GM18508 (cell line): ENCODE data around the gene MYH14.

Experiments used
- ATAC-seq: cut with Tn5 transposase; IDR thresholded peaks from one replicate; pipeline ENCODE4 v1.9.1; 2021; ENCODE audit warnings: moderate number of reproducible peaks; ENCODE audit not compliant: insufficient read depth, unreplicated experiment

MYH14 gene

DNA sequence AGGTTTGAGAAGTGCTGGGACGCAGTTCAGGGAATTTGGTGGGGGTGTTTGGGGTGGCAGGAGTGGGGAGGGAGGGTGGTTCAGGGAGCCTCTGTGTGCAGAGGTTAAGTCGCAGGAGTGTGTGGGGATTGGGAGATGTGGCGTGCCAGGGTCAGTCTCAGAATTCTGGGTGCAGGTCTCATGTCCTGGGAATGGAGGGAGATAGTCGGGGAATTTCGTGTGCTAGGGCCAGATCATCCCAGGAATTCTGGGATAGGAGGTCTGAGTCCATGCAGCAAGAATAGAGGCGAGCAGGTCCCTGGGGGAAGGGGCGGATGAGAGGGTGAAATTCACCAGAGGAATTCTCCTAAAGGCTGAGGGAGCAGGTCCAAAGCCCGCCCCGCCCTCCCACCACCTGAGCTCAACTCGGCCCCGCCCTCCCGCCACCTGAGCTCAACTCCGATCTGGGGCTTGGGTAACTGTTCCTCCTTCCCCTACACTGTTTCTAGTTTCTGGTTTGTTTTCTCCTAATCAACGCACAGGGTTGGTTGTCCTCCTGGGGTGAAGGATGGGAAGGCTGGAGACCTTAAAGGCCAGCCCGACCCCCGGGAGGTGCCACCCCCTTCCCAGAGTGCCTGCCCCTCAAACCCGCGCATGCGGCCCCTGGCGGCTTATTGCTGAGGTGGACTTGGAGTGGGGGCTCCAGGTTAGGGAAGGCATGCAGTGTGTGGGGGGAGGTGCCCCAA is 110.6 kb downstream of the MYH14 start:
- ATAC-seq = no peak

DNA sequence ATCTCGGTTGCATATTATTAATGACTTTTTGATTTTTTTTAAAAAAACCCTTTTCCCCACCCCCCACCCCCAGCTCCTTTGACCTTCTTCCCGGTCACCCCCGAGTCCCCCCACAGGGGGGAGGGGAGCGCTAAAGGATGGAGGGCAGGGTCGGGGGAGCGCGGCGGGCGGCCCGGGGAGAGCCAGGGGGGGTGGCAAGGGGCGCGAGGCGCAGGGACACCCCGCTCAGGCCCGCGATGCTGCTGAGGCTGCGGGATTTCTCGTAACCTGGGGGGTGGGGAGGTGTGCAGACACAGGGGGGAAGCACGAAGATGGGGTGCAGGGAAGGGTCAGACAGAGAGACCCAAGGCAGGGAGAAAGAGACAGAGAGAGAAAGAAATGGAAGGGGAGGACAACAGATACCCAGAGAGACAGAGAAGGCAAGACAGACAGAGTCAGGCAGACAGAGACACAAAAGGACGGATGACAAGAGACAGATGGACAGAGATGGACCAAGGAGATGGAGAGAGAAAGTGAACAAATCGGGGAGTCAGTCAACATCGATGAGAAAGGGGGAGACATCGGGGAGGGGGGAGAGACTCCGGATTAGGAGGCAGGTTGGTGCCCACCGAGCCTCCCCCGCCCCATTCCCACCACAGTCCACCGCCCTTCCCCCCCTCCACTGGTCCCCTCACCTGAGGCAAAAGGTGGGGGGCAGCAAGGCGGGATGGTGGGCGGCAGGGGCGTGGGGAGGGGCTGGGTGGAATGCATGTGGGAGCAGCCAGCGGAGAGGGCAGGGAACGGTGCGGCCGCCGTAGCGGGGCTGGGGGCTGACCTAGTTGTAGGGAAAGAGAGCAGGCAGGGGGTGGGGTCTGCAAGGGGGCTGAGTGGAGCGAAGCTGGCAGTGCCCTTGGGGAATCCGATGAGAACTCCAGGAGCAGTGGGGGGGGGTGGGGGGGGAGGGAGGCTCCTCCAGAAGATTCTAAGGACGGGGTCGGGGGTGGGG is 111.6 kb downstream of the MYH14 start:
- no peak for ATAC-seq

DNA sequence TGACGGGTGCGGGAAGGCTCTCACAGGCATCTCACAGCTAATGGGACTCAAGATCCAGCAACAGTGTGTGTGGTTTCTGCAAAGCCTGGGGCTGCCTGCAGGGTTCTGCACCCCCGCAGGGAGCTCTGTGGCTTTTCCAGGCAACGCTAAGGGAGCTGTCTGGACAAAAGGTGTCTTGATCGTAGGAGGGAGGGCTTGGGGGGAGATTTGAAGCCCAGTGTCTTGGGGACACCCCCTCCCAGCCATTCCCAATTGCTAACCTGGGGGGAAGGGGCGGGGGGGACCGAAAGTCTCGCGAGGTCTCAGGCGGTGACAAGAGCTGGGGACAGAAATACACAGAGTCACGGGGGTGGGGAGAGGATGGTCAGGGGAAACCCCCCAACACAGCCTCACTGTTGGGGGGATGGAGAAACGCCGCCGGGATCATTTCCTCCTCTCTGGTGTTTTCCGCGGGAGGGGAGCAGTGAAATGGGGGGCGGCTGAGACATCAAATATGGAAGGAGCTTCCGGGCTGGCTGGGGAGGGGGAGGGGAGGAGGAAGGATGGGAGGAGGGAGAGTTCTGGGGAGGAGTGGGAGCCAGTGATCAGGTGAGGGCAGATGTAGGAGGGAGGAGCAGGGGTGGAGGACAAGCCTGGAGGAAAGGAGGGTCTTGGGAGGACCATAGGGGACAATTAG is 112.5 kb downstream of the MYH14 start:
- no peak for ATAC-seq

DNA sequence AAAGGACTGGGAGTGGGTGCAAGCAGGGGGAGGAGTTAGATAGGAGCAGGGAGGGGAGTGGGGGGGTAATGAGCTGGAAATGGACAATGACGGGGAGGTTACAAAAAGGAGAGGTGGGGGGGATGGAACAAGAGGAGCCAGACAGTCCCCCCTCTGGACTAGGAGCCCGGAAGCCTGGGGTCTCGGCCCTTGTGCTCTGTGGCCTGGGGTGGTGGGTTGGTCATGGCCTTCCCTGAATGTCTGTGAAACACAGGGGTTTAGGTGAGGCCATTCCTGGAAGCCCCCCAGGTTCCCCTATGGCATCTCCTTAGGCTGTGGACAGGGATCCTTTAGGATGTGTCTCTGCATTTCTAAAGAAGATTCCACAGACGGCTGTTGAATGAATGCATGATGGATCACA is 113.7 kb downstream of the MYH14 start:
- no peak for ATAC-seq

DNA sequence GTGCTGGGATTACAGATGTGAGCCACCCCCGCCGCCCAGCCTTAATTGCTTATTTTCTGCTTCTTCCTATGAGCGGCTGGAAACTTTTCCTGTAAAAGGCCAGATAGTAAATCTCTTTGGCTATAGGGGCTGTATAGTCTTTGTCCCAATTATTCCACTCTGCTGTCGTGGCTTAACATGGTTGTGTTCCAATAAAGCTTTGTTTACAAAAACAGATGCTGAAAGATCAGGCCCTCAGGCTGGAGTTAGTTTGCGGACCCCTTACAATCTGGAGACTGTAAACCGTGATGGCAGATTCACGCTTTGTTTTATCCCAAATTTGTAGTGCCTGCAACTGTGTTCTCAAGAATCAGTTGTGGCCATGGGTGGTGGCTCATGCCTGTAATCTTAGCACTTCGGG is 115.0 kb downstream of the MYH14 start:
- no peak for ATAC-seq

- no peak for ATAC-seq
These were observed 115.7 kb downstream of the MYH14 start for GRCh38 chr19:50319156-50319555.

- ATAC-seq = no peak
These were observed 116.6 kb downstream of the MYH14 start for GRCh38 chr19:50320051-50320450.

DNA sequence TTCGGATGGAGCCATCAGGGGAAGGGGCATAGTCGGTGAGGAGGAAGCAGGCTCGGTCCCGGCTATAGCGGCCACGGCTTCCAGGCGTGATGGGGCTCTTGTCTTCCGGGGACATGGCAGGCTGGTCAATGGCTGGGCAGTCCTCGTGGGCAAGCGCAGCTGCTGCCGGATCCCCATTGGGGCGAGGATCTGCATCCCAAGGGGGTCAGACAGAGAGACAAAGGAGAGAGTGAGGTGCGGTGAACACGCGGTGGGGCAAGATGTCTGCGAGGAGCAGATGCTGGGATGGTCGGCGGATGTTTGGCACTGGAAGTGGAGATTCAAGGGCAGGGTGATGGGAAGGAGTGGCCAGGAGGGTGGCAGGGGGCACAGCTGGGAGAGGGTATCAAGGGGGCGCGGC is 117.2 kb downstream of the MYH14 start:
- no peak for ATAC-seq

- no peak for ATAC-seq
These were observed 118.4 kb downstream of the MYH14 start for GRCh38 chr19:50321831-50322230.

- ATAC-seq = no peak
These were observed 118.8 kb downstream of the MYH14 start for GRCh38 chr19:50322234-50322633.

DNA sequence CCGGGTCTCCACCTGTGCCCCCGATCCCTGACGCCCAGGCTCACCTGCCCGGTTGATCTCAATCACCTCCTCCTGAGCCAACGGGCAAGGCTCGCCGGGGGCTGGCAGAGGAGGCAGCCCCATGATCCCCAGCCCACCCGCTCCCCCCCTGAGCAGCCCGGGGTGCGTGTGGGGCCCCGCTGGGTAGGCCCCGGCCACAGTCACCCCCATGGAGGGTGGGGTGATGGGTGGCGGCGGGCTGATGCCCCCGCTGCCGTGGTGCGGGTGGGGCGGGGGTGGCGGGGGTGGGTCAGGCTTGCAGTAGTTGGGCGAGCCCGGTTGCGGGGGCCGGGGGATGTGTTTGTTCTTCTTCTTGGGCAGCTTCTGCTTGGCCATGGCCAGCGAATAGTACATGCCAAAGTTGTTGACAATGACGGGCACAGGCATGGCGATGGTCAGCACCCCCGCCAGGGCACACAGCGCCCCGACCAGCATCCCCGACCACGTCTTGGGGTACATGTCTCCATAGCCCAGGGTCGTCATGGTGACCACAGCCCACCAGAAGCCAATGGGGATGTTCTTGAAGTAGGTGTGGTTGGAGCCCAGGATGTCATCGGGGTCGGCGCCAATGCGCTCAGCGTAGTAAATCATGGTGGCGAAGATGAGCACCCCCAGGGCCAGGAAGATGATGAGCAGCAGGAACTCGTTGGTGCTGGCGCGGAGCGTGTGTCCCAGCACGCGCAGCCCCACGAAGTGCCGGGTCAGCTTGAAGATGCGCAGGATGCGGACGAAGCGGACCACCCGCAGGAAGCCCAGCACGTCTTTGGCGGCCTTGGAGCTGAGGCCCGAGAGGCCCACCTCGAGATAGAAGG is 119.7 kb downstream of the MYH14 start:
- no peak for ATAC-seq

DNA sequence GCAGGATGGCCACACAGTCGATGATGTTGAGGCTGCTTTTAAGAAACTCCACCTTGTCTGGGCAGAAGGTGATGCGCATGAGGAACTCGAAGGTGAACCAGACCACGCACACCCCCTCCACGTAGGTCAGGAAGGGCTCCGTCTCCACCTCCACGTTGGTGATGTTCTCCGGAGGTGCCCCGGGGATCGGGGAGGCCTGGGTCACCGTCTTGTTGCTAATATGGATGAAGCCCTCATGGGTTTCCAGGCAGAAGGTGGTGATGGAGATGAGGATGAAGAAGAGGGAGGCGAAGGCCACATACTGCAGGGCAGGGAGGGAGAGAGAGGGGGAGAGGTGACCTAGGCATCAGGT is 120.3 kb downstream of the MYH14 start:
- no peak for ATAC-seq

DNA sequence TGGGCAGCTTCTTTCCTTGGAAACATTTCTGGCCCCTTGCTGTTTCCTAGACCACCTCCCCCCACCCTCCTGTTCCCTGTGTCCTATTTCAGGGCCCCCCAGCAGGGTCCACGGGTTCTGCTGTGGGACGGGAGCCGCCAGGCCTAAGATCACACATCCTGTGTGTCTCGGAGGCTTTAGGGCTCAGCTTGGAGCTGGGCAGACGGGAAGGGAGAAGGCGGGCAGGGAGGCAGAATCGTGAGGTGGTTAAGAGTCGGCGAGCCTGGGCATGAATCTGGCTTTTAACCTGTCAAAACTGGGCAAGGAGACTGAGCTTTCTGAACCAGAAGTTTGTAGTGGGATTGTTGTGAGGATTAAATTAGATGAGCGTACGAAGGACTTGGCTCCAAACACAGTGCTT is 120.9 kb downstream of the MYH14 start:
- no peak for ATAC-seq

DNA sequence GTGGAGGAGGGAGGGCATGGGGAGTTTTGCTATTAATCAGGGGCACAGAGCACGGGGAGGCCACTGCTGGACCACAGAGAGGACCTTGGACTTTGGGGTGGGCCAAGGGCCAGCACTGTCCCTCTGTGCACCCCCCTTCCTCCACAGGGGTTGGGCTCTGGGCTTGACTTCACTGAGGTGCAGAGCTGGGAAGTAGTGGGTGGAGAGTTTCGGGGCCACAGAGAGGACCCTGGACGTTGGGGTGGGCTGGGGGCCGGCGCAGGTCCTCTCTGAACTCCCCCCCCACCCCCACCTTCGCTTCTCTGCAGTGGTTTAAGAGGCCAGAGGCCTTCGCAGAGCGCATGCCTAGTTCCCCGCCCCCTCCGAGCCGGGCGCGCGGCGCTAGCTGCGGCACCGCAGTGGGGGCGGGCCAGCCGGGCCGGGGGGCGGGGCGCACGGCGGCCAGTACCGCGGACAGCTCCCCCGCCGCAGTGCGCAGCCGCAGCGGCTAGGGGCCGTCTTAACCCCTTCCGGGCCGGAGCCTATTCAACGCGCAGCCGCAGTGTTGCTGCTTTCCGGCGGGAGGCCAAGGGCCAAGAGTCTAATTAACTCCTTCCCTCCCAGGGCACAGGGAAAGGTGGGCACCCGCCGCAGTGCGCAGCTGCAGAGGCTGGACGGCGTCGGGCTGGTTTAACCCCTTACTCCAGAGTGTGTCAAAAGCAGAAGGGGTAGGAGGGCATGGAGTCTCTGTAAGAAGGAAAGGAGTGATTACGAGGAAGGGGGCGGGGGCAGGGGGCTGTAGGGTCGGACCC is 122.1 kb downstream of the MYH14 start:
- ATAC-seq = no peak

GRCh38 chr19:50326101-50326664 is 122.8 kb downstream of the MYH14 start:
- no peak for ATAC-seq

- no peak for ATAC-seq
These were observed 123.6 kb downstream of the MYH14 start for GRCh38 chr19:50327013-50327412.

GRCh38 chr19:50327461-50328223 is 124.2 kb downstream of the MYH14 start:
- ATAC-seq = no peak

GRCh38 chr19:50328224-50328872 is 124.9 kb downstream of the MYH14 start:
- no peak for ATAC-seq
